Ovary (tissue), 9 donors: ENCODE measurements around the gene TCF4. TPM values are rescaled to one million over a fixed set of nuclear protein-coding genes. Genes with fewer than 3 reads are reported as not detected.

Experiments
- DNase-seq, 5 donors: peaks; one replicate each; pipeline ENCODE4 v3.0.0-alpha.2; 2019 to 2020
- H3K27ac ChIP-seq, 2 donors: fragments of 200-600 bp; one replicate each; pipeline versions ENCODE4 v1.5.1 to v1.8.0; 2019 to 2022
- H3K27me3 ChIP-seq: fragments of 200-600 bp; one replicate; pipeline ENCODE4 v1.8.0; 2022
- H3K36me3 ChIP-seq: fragments of 200-600 bp; sonication (generic); one replicate; pipeline ENCODE4 v1.5.1; 2019
- H3K4me1 ChIP-seq: one replicate; pipeline ENCODE4 v1.8.1; 2013; ENCODE audit warnings: mild to moderate bottlenecking, moderate library complexity; ENCODE audit not compliant: insufficient read depth
- H3K4me3 ChIP-seq: fragments of 200-600 bp; sonication (generic); one replicate; pipeline ENCODE4 v1.5.1; 2017
- H3K9me3 ChIP-seq, 2 donors: fragments of 200-600 bp in 1 of 2; sonication (generic) in 1 of 2; one replicate each; pipeline versions ENCODE4 v1.5.1 to v1.8.1; 2013 to 2019; ENCODE audit warnings: mild to moderate bottlenecking in 1 of 2, moderate library complexity in 1 of 2
- EP300 ChIP-seq: sonication (generic); formaldehyde crosslinking; IDR thresholded peaks from one replicate; pipeline ENCODE4 v1.6.1; 2017; ENCODE audit warnings: antibody characterized with exemption
- POLR2A ChIP-seq: fragments of 450-650 bp; IDR thresholded peaks from one replicate; pipeline ENCODE4 v1.6.1; 2017; ENCODE audit warnings: antibody characterized with exemption, mild to moderate bottlenecking, moderate library complexity
- WGBS, 3 donors: extraction: QIAGEN DNeasy Blood & Tissue Kit in 1 of 3; methylation state at CpG; one replicate each; pipeline versions ENCODE4 v1.1.5 to v1.1.7; 2013 to 2017; 5-methylcytosine and 5-hydroxymethylcytosine counted together
- intact Hi-C, 4 donors: fragments of 100-400 bp; cut with DNase I; formaldehyde crosslinking; loops; one replicate each; pipeline versions ENCODE4 v1.11.0 to v1.15.1; 2022 to 2023
- microRNA-seq, 3 donors: library from miRNA; unstranded; fragments of <30 nt; microRNA quantifications; one replicate each; pipeline versions ENCODE4 to v1.2.0, GENCODE V29; 2019 to 2020
- polyA plus RNA-seq, 2 donors: library from polyadenylated mRNA; stranded (reverse); fragments of 200-250 nt in 1 of 2; fragments of 350-450 nt in 1 of 2; fragmentation: Illumina TruSeq in 1 of 2; extraction: RNeasy Lipid Tissue Mini Kit (QIAGEN cat#74804) in 1 of 2; gene quantifications; one replicate each; pipeline ENCODE4 v1.2.3, GENCODE V29; 2013 to 2014
- small RNA-seq: library from RNA; depleted of rRNA; stranded (forward); fragments of <200 nt; gene quantifications from one replicate; pipeline ENCODE3, GENCODE V24; 2016
- total RNA-seq, 7 donors: library from RNA; depleted of rRNA in 2 of 7; stranded (reverse); fragments of >200 nt in 2 of 7; fragmentation: NEBNext Ultra II Directional in 3 of 7; extraction: Animal tissue kit (Norgen Biotek cat#: 25700) in 3 of 7; gene quantifications; one replicate each; pipeline versions ENCODE4 v1.1.0 to v1.2.4, GENCODE V29; 2016 to 2023
- TF ChIP-seq, protein P1 (sequence below), 3 donors: fragments of 450-650 bp in 2 of 3; fragments of 200-600 bp in 1 of 3; IDR thresholded peaks; one replicate each; pipeline versions ENCODE4 v1.5.1 to v1.8.0; 2016 to 2022; ENCODE audit warnings: antibody characterized with exemption in 3 of 3, mild to moderate bottlenecking in 1 of 3
- donor health status: DM: no; HTN: no; CAD: no; lungs with moderate emphysema.
- donor health status: DM: no; HTN: no; CAD: no.
- donor health status: Bipolar disorder and iron deficiency.
- donor health status: DM: yes; HTN: yes; CAD: no.
- donor health status: DM: no; HTN: no; CAD: no.
- donor health status: DM: yes; HTN: yes; CAD: no.

The TCF4 gene
- total and polyA plus RNA-seq, 9 donors, result 36.5 to 131 (median 112) TPM

DNA sequence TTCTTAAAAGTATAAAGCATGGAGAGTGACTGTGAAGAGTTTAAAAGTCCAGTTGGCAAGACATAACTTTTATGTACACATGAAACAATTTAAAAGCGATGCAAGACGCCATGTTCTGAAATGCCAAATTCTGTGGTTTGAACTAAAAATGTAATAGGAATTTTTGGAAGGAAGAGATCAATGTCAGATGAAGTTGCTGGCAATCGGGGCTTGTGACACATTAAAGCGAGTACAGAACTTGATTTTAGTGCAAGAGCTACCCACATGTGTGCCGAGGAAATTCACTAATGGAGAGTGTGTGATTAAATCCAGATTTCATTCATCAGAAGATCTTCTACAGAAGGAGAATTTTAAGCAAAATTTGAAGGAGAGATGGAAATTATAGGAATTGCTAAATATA is 408.6 kb downstream of the TCF4 start:
- intact Hi-C loops, result no loop called here
- WGBS, 3 donors, result 80 to 90% (median 87%) methylated on average over 5 of the region's 5 CpGs
- DNase-seq, result no peak
- Histone ChIP-seq H3K9me3 (no peaks in the 10 kb centered on the region), H3K36me3 (no peaks in the 10 kb centered on the region), H3K27me3 (no peaks in the 10 kb centered on the region), H3K4me3 (no peak overlapping the region), H3K27ac (no peak overlapping the region), H3K4me1 (no peaks in the 10 kb centered on the region)
- TF ChIP-seq, protein P1, sequence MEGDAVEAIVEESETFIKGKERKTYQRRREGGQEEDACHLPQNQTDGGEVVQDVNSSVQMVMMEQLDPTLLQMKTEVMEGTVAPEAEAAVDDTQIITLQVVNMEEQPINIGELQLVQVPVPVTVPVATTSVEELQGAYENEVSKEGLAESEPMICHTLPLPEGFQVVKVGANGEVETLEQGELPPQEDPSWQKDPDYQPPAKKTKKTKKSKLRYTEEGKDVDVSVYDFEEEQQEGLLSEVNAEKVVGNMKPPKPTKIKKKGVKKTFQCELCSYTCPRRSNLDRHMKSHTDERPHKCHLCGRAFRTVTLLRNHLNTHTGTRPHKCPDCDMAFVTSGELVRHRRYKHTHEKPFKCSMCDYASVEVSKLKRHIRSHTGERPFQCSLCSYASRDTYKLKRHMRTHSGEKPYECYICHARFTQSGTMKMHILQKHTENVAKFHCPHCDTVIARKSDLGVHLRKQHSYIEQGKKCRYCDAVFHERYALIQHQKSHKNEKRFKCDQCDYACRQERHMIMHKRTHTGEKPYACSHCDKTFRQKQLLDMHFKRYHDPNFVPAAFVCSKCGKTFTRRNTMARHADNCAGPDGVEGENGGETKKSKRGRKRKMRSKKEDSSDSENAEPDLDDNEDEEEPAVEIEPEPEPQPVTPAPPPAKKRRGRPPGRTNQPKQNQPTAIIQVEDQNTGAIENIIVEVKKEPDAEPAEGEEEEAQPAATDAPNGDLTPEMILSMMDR (IDR thresholded peaks at IDR 0.05), result no peak
- TF ChIP-seq EP300 (no peak), POLR2A (no peak)

DNA sequence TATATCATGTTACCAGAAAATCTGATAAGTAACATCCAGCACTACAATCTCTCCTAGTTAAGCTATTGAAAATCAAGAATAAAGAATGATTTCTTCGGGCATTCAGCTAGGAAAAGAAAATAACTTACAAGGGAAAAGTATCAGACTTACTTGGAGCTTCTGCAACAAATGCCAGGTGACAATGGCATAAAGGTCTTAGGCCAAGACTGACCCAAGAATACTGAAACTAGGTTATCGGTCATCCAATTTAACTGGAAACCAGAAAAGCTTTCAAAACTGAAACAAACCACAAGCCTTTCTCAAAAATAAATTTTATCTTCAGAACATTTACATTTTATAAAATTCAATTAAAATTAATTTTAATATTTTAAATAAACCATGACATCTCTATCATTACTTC is 414.7 kb downstream of the TCF4 start:
- Histone ChIP-seq H3K27ac (no peak overlapping the region), H3K27me3 (no peaks in the 10 kb centered on the region), H3K4me1 (no peaks in the 10 kb centered on the region), H3K36me3 (no peaks in the 10 kb centered on the region), H3K4me3 (no peak overlapping the region), H3K9me3 (no peaks in the 10 kb centered on the region)
- intact Hi-C loops, result no loop called here
- TF ChIP-seq EP300, result no peak
- no peak for TF ChIP-seq POLR2A
- TF ChIP-seq, protein P1 (IDR thresholded peaks at IDR 0.05), result no peak
- 88 to 93% (median 88%) methylated on average over 2 of the region's 2 CpGs for WGBS, 3 donors
- DNase-seq, result no peak

Small RNAs within 50 kb of the gene (microRNA-seq; reads per million reads assigned to microRNA genes)
- gene MIR4529, result 0 to 0.16 (median 0) reads per million in 3 donors

Small RNAs within 50 kb of the gene (small RNA-seq; reads per million reads assigned to genes)
- not detected for gene MIR4529
